ENCODE measurements around the gene RANBP9. TPM values are rescaled to one million over a fixed set of nuclear protein-coding genes. Genes with fewer than 3 reads are reported as not detected.
A peak's percentile ranks its signal among the peaks of the same experiment; 100 is the strongest.

RANBP9 gene
- 10 to 100 TPM; 28.8 to 35.6 (median 32.3) TPM for total RNA-seq

- peak; percentile 36 for DNase-seq (ENCODE audit: low spot score)
- ATAC-seq (ENCODE audit: low FRiP score): peak; percentile 93
- TF ChIP-seq, protein P1, sequence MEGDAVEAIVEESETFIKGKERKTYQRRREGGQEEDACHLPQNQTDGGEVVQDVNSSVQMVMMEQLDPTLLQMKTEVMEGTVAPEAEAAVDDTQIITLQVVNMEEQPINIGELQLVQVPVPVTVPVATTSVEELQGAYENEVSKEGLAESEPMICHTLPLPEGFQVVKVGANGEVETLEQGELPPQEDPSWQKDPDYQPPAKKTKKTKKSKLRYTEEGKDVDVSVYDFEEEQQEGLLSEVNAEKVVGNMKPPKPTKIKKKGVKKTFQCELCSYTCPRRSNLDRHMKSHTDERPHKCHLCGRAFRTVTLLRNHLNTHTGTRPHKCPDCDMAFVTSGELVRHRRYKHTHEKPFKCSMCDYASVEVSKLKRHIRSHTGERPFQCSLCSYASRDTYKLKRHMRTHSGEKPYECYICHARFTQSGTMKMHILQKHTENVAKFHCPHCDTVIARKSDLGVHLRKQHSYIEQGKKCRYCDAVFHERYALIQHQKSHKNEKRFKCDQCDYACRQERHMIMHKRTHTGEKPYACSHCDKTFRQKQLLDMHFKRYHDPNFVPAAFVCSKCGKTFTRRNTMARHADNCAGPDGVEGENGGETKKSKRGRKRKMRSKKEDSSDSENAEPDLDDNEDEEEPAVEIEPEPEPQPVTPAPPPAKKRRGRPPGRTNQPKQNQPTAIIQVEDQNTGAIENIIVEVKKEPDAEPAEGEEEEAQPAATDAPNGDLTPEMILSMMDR (IDR thresholded peaks at IDR 0.05): no peak
Measured at GRCh38 chr6:13711733-13712598, at the start of gene RANBP9. RANBP9 (minus strand) TSS chr6:13711835; CDS start chr6:13711505, 330 bp downstream.

GRCh38 chr6:13760307-13761304 lies 49.0 kb upstream of the RANBP9 start:
- DNase-seq (ENCODE audit: low spot score) (no peak), ATAC-seq (ENCODE audit: low FRiP score) (peak; percentile 87)
- TF ChIP-seq, protein P1 (IDR thresholded peaks at IDR 0.05): no peak

DNA sequence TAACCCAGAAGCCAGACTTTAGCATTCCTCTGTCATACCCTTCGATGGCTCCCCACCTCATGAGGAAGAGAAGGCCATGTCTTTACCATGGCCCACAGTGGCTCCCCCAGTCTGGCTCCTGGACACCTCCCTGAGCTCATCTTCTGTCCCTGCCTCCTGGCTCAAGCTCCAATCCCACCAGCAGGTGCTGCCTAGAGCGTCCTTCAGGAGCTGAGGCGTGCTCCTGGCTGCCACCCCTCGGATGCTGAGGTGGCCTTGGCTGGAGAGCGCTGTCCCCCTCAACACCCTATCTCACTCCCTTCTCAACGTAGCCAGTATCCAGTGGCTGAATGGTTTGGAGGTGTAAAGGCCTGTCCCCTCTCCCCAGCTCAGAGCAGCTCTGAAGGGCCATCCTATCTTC lies 47.4 kb upstream of the RANBP9 start:
- no peak for DNase-seq (ENCODE audit: low spot score)
- no peak for ATAC-seq (ENCODE audit: low FRiP score)
- TF ChIP-seq, protein P1 (IDR thresholded peaks at IDR 0.05): no peak

DNA sequence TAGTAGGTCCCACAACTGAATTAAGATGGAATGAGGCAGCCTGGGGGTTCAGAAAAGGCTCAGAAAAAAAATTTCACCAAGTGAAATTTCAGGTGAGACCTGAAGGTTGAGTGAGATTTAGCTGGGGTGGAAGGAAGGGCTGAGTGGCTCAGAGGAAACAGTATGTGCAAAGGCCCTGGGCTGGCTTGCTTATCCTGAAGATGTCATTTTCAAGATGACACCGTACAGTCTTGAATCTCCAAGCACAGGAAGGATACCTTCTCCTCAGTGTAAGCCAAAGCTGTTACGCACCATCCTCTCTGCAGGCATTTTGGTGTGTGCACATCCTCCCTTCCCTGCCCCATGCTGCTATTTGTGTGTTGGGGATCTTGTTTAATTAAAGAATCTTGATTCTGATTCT lies 43.0 kb upstream of the RANBP9 start:
- no peak for ATAC-seq (ENCODE audit: low FRiP score)
- no peak for DNase-seq (ENCODE audit: low spot score)
- TF ChIP-seq, protein P1 (IDR thresholded peaks at IDR 0.05): no peak

DNA sequence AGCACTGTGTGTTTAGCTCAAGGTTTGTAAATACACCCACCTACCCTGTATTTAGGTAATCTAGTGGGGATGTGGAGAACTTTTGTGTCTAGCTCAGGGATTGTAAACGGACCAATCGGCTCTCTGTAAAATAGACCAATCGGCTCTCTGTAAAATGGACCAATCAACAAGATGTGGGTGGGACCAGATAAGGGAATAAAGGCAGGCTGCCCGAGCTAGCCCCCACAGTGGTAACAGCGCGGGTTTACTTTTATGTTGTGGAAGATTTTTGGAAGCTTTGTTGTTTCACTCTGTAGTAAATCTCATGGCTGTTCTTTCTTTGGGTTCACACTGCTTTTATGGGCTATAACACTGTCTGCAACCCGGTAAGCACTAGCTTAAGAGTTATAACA lies 32.1 kb upstream of the RANBP9 start:
- TF ChIP-seq, protein P1 (IDR thresholded peaks at IDR 0.05): no peak
- ATAC-seq (ENCODE audit: low FRiP score) (no peak), DNase-seq (ENCODE audit: low spot score) (no peak)

GRCh38 chr6:13742961-13743735 lies 31.5 kb upstream of the RANBP9 start:
- TF ChIP-seq, protein P1 (IDR thresholded peaks at IDR 0.05): no peak
- DNase-seq (ENCODE audit: low spot score) (no peak), ATAC-seq (ENCODE audit: low FRiP score) (no peak)

All from omental fat pad (tissue), 4 donors.